IMR-90 (cell line): ENCODE data around the gene TRPC4AP. TPM values are rescaled to one million over a fixed set of nuclear protein-coding genes. Genes with fewer than 3 reads are reported as not detected.

Source experiments
- ATAC-seq: fragments of 200-7000 bp; cut with Tn5 transposase; 2 replicates; pipeline ENCODE4 v1.9.1; 2020; ENCODE audit warnings: low read depth, mild to moderate bottlenecking, moderate library complexity
- BruUV-seq: library from RNA; stranded (reverse); fragments of 400-500 nt; replicated peaks from 2 replicates; lab custom pipeline; 2021; lab: Mats Ljungman, UMichigan
- CTCF ChIA-PET: fragments of 300-600 bp; formaldehyde crosslinking; extraction: SDS; loops from one replicate; lab custom pipeline; 2021; ENCODE audit warnings: antibody characterized with exemption; lab: Yijun Ruan, JAX
- POLR2A ChIA-PET: fragments of 300-600 bp; sonication (Branson Sonifier 250); formaldehyde crosslinking; loops from one replicate; lab custom pipeline; 2022; ENCODE audit warnings: antibody characterized with exemption; ENCODE audit not compliant: unreplicated experiment; lab: Charles Lee
- DNase-seq: peaks from one replicate; pipeline ENCODE4 v3.0.0; 2013
- H2AFZ ChIP-seq: replicated peaks from 2 replicates; pipeline ENCODE3; 2013; ENCODE audit warnings: low read length, mild to moderate bottlenecking; ENCODE audit not compliant: poor library complexity
- H2AK5ac ChIP-seq: 2 replicates; pipeline ENCODE4 v1.6.1; 2013; ENCODE audit warnings: low read depth, low read length, inconsistent platforms
- H2AK9ac ChIP-seq: replicated peaks from 2 replicates; pipeline ENCODE3; 2013; ENCODE audit warnings: mild to moderate bottlenecking, low read depth, low read length, moderate library complexity; ENCODE audit not compliant: poor library complexity
- H2BK120ac ChIP-seq: 2 replicates; pipeline ENCODE4 v1.6.1; 2013; ENCODE audit warnings: low read depth, low read length, inconsistent platforms
- H2BK15ac ChIP-seq: 3 replicates; pipeline ENCODE4 v1.6.1; 2013; ENCODE audit warnings: low read depth, low read length, inconsistent platforms
- H2BK20ac ChIP-seq: 2 replicates; pipeline ENCODE4 v1.6.1; 2013; ENCODE audit warnings: low read depth, mild to moderate bottlenecking, inconsistent platforms, low read length, moderate library complexity
- H2BK5ac ChIP-seq: 2 replicates; pipeline ENCODE4 v1.6.1; 2013; ENCODE audit warnings: mild to moderate bottlenecking, low read depth, low read length, inconsistent platforms; ENCODE audit not compliant: poor library complexity, severe bottlenecking
- H3K14ac ChIP-seq: replicated peaks from 2 replicates; pipeline ENCODE4 v1.6.1; 2013; ENCODE audit warnings: low read depth, low read length, inconsistent platforms
- H3K18ac ChIP-seq: 2 replicates; pipeline ENCODE4 v1.6.1; 2013; ENCODE audit warnings: low read depth, low read length, control low read depth
- H3K23ac ChIP-seq: 2 replicates; pipeline ENCODE4 v1.6.1; 2013; ENCODE audit warnings: low read depth, low read length, inconsistent platforms
- H3K27ac ChIP-seq: 2 replicates; pipeline ENCODE4 v1.5.1; 2013; ENCODE audit warnings: mild to moderate bottlenecking, control low read depth, low read length; ENCODE audit not compliant: insufficient read depth
- H3K27me3 ChIP-seq: 2 replicates; pipeline ENCODE4 v1.6.1; 2013; ENCODE audit warnings: low read length; ENCODE audit not compliant: control insufficient read depth, insufficient read depth
- H3K36me3 ChIP-seq: 2 replicates; pipeline ENCODE4 v1.6.1; 2013; ENCODE audit warnings: low read length, mixed read lengths; ENCODE audit not compliant: control insufficient read depth, insufficient read depth
- H3K4ac ChIP-seq: 2 replicates; pipeline ENCODE4 v1.6.1; 2013; ENCODE audit warnings: low read depth, low read length, inconsistent platforms
- H3K4me1 ChIP-seq: 2 replicates; pipeline ENCODE4 v1.6.1; 2013; ENCODE audit warnings: low read length, mixed read lengths; ENCODE audit not compliant: control insufficient read depth, insufficient read depth
- H3K4me2 ChIP-seq: 2 replicates; pipeline ENCODE4 v1.6.1; 2013; ENCODE audit warnings: low read depth, mild to moderate bottlenecking, control low read depth, low read length, moderate library complexity
- H3K4me3 ChIP-seq: 2 replicates; pipeline ENCODE4 v1.5.1; 2013; ENCODE audit warnings: low read depth, mild to moderate bottlenecking, control low read depth, low read length, moderate library complexity; ENCODE audit not compliant: insufficient read depth
- H3K56ac ChIP-seq: 2 replicates; pipeline ENCODE4 v1.6.1; 2013; ENCODE audit warnings: low read length, inconsistent platforms; ENCODE audit not compliant: insufficient read depth; ENCODE audit errors: extremely low read depth
- H3K79me1 ChIP-seq, 2 experiments: 2 replicates each; pipeline ENCODE4 v1.6.1; 2013; ENCODE audit warnings: low read length in 2 of 2, inconsistent platforms in 1 of 2, low read depth in 1 of 2
- H3K9ac ChIP-seq: 2 replicates; pipeline ENCODE4 v1.6.1; 2013; ENCODE audit warnings: low read depth, low read length, control low read depth
- H3K9me1 ChIP-seq: 2 replicates; pipeline ENCODE4 v1.6.1; 2013; ENCODE audit warnings: low read length, inconsistent platforms; ENCODE audit not compliant: insufficient read depth
- H3K9me3 ChIP-seq: 2 replicates; pipeline ENCODE4 v1.6.1; 2013; ENCODE audit warnings: low read length; ENCODE audit not compliant: control insufficient read depth, insufficient read depth
- H4K20me1 ChIP-seq: 2 replicates; pipeline ENCODE4 v1.6.1; 2013; ENCODE audit warnings: low read length, inconsistent platforms; ENCODE audit not compliant: insufficient read depth
- H4K5ac ChIP-seq: 2 replicates; pipeline ENCODE4 v1.6.1; 2013; ENCODE audit warnings: mild to moderate bottlenecking, low read depth, low read length, control low read depth
- H4K8ac ChIP-seq, 2 experiments: 2 replicates each; pipeline ENCODE4 v1.6.1; 2013; ENCODE audit warnings: low read depth in 2 of 2, low read length in 2 of 2, control low read depth in 1 of 2, inconsistent platforms in 1 of 2
- H4K91ac ChIP-seq: 2 replicates; pipeline ENCODE4 v1.6.1; 2013; ENCODE audit warnings: low read depth, low read length, inconsistent platforms; ENCODE audit not compliant: insufficient read depth
- CHD1 ChIP-seq: IDR thresholded peaks from 2 replicates; pipeline ENCODE4 v1.6.1; 2012; ENCODE audit warnings: low read depth, low read length, improper control_type of control experiment
- FOS ChIP-seq: fragments of 150-350 bp; IDR thresholded peaks from 2 replicates; pipeline ENCODE4 v1.6.1; 2016; ENCODE audit warnings: low read depth, low read length
- WGBS, 2 experiments: methylation state at CpG; one replicate each; pipeline versions ENCODE4 v1.1.5 to v1.1.7; 2013; ENCODE audit warnings: missing lambda C conversion rate in 2 of 2; ENCODE audit not compliant: insufficient read length in 1 of 2; ENCODE audit errors: extremely low coverage in 2 of 2; 5-methylcytosine and 5-hydroxymethylcytosine counted together
- dilution Hi-C: fragments of 300-500 bp; cut with HindIII; formaldehyde crosslinking; loops from one replicate; pipeline ENCODE4 v1.14.3; 2018; ENCODE audit warnings: low sequenced_read_pairs; ENCODE audit not compliant: unreplicated experiment
- in situ Hi-C: fragments of 300-500 bp; cut with MboI; formaldehyde crosslinking; loops from 3 replicates; pipeline ENCODE4 v1.14.3; 2019; ENCODE audit warnings: low sequenced_read_pairs, inconsistent platforms, mixed read lengths
- intact Hi-C: fragments of 100-400 bp; cut with micrococcal nuclease; formaldehyde crosslinking; loops from 2 replicates; pipeline ENCODE4 v1.10.0; 2022
- polyA plus RNA-seq, 3 experiments: library from polyadenylated mRNA; depleted of rRNA; stranded (reverse); fragments of >200 nt; gene quantifications; 2 replicates each; pipeline ENCODE4 v1.2.3, GENCODE V29; 2012; ENCODE audit warnings: low replicate concordance in 1 of 3
- total RNA-seq: library from RNA; depleted of rRNA; stranded (reverse); fragments of >200 nt; gene quantifications from 2 replicates; pipeline ENCODE4 v1.2.3, GENCODE V29; 2012

The TRPC4AP gene
- total and polyA plus RNA-seq, 2 of the 4 experiments (the other 2 are of a cell fraction): 41.0 to 81.0 TPM

DNA sequence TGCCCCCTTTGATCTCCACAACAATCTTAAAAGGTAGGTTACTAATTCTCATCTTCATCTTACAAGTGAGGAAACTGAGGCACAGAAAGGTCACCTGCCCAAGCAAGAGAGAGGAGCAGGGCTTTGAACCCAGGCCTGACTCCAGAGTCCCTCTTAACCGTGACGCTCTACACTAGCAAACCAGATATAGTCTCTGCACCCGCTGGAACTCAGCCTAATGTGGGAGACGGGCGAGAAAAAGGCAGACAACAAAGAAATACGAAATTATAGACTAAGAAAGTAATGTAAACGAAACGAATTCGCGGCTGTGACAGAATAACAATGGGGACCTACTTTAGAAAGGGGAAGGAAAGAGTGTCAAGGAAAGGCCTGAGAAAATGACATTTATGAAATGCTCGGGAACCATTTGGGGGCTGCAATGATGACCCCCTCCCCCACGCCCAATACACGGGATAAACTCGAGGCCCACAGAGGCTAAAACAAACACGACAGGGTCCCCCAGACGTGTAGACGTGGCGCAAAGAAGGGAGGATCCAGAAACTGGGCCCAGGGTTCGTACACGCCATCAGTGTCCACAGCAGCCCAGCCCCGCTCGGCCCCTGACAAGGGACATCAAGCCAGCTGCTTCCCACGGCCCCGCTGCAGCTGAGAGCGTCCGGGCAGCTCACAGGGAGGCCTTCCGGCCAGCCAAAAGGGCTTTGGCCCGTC lies 637 bp downstream of the TRPC4AP start:
- peak overlapping the region; percentile 93 for H3K9ac ChIP-seq
- intact Hi-C loops: loop anchor here (1.0 to 10.0 kb wide), 2 partner anchors 218 to 257 kb away; no protein-coding TSS in a partner anchor
- DNase-seq: peak; percentile 16
- CTCF ChIA-PET: interaction anchor here (0.7 to 1.0 kb wide), 2 partner anchors 52 to 122 kb away, joined by 3 to 6 read pairs; no protein-coding TSS in a partner anchor
- H4K8ac ChIP-seq: peak overlapping the region; percentile 86 to 91
- POLR2A ChIA-PET: interaction anchor here (0.5 kb wide), 1 partner anchor 507 kb away, joined by 4 read pairs; no protein-coding TSS in a partner anchor
- 0% methylated on average over 6 of the region's 28 CpGs; no CpG with 5 or more reads in 1 of the 2 experiments for WGBS, 2 experiments
- H2AK5ac ChIP-seq: peak overlapping the region; percentile 60
- peak overlapping the region; percentile 99 for H2AK9ac ChIP-seq
- H4K20me1 ChIP-seq: peaks cover 46% of the 10 kb centered on the region
- TF ChIP-seq CHD1: 0 out of 2 replicates have a peak, but pooled peaks have one; percentile 6
- no peak for TF ChIP-seq FOS
- H3K27me3 ChIP-seq: no peaks in the 10 kb centered on the region
- peaks cover 11% of the 10 kb centered on the region for H3K4me1 ChIP-seq
- H2BK20ac ChIP-seq: no peak overlapping the region
- peaks cover 0 to 49% of the 10 kb centered on the region in 2 experiments; a peak in 2 of 4 replicates for H3K79me1 ChIP-seq
- ATAC-seq: no peak
- H3K14ac ChIP-seq: peak overlapping the region; percentile 86
- peak overlapping the region; percentile 58 for H3K18ac ChIP-seq
- H3K4ac ChIP-seq: peak overlapping the region; percentile 94
- peak overlapping the region; percentile 87 for H3K4me3 ChIP-seq
- no peaks in the 10 kb centered on the region for H3K9me3 ChIP-seq
- peaks cover 12% of the 10 kb centered on the region for H3K9me1 ChIP-seq
- peak overlapping the region; percentile 90 for H2BK5ac ChIP-seq
- BruUV-seq: TSS peak; percentile 42
- H3K56ac ChIP-seq: peak overlapping the region; percentile 55
- H4K5ac ChIP-seq: peak overlapping the region; percentile 65
- H2AFZ ChIP-seq: peak overlapping the region; percentile 87
- H2BK15ac ChIP-seq: peak overlapping the region; percentile 1; the same call in 1 of the 3 replicates
- H2BK120ac ChIP-seq: peak overlapping the region; percentile 14
- peak overlapping the region; percentile 95 for H4K91ac ChIP-seq
- peak overlapping the region; percentile 90 for H3K4me2 ChIP-seq
- H3K23ac ChIP-seq: peak overlapping the region; percentile 92
- H3K36me3 ChIP-seq: peaks cover 3% of the 10 kb centered on the region
- H3K27ac ChIP-seq: peak overlapping the region; percentile 96
- in situ Hi-C loops: no loop called here
- dilution Hi-C loops: no loop called here
